Osteocyte (in vitro differentiated cells): ENCODE data around the gene SFTPD. TPM values are rescaled to one million over a fixed set of nuclear protein-coding genes. Genes with fewer than 3 reads are reported as not detected.
"Not testable (repeated sequence)": the region's sequence is repeated elsewhere in the genome, so short reads cannot be mapped to it uniquely, and the experiment has no call there.

Source experiments
- DNase-seq: peaks from one replicate; pipeline ENCODE4 v3.0.0; 2021; ENCODE audit warnings: mixed read lengths; ENCODE audit not compliant: unreplicated experiment; ENCODE audit errors: extremely low spot score
- H3K27ac Mint-ChIP-seq: one replicate; pipeline ENCODE4 v1.8.0; 2021; ENCODE audit warnings: mild to moderate bottlenecking, mixed read lengths; ENCODE audit not compliant: unreplicated experiment
- H3K27me3 Mint-ChIP-seq: one replicate; pipeline ENCODE4 v1.8.0; 2021; ENCODE audit warnings: mixed read lengths; ENCODE audit not compliant: unreplicated experiment
- H3K36me3 Mint-ChIP-seq: one replicate; pipeline ENCODE4 v1.8.0; 2021; ENCODE audit warnings: mixed read lengths; ENCODE audit not compliant: unreplicated experiment
- H3K4me1 Mint-ChIP-seq: one replicate; pipeline ENCODE4 v1.8.0; 2021; ENCODE audit warnings: mixed read lengths; ENCODE audit not compliant: unreplicated experiment
- H3K4me3 Mint-ChIP-seq: one replicate; pipeline ENCODE4 v1.8.0; 2021; ENCODE audit warnings: mild to moderate bottlenecking, moderate library complexity, mixed read lengths; ENCODE audit not compliant: unreplicated experiment
- H3K9me3 Mint-ChIP-seq: one replicate; pipeline ENCODE4 v1.8.0; 2021; ENCODE audit warnings: mixed read lengths; ENCODE audit not compliant: unreplicated experiment
- CTCF ChIP-seq: fragments of 200-600 bp; sonication (generic); IDR thresholded peaks from 2 replicates; pipeline ENCODE4 v1.5.0; 2021; ENCODE audit warnings: antibody characterized with exemption, mild to moderate bottlenecking, moderate library complexity
- total RNA-seq: library from RNA; stranded (reverse); gene quantifications from 2 replicates; pipeline ENCODE4 v1.2.1, GENCODE V29; 2021

The SFTPD gene
- total RNA-seq, 1 donor from 2014 or later, result 0.35 TPM

- Mint-ChIP-seq H3K36me3 (peaks cover 2% of the 10 kb centered on the region), H3K27ac (no peak overlapping the region)
- no peak for TF ChIP-seq CTCF
Measured at GRCh38 chr10:79910836-79911235, 38.1 kb downstream of the SFTPD start.

GRCh38 chr10:79910344-79910743 is 38.6 kb downstream of the SFTPD start:
- Mint-ChIP-seq H3K27ac (no peak overlapping the region), H3K4me1 (no peaks in the 10 kb centered on the region), H3K9me3 (no peaks in the 10 kb centered on the region), H3K4me3 (no peak overlapping the region), H3K27me3 (peaks cover 14% of the 10 kb centered on the region), H3K36me3 (peaks cover 2% of the 10 kb centered on the region)
- DNase-seq, result no peak
- TF ChIP-seq CTCF, result no peak

More at GRCh38 chr10:79910836-79911235, 38.1 kb downstream of the SFTPD start:
- Mint-ChIP-seq H3K4me1 (no peaks in the 10 kb centered on the region), H3K4me3 (no peak overlapping the region), H3K9me3 (no peaks in the 10 kb centered on the region), H3K27me3 (peaks cover 14% of the 10 kb centered on the region)
- no peak for DNase-seq

- TF ChIP-seq CTCF, result no peak
- Mint-ChIP-seq H3K27ac (peak overlapping the region; percentile 90), H3K36me3 (peaks cover 2% of the 10 kb centered on the region), H3K4me3 (peak overlapping the region; percentile 97), H3K9me3 (no peaks in the 10 kb centered on the region), H3K27me3 (peaks cover 25% of the 10 kb centered on the region), H3K4me1 (peaks cover 13% of the 10 kb centered on the region)
- DNase-seq, result no peak
Measured at GRCh38 chr10:79905322-79906314, 43.3 kb downstream of the SFTPD start.

GRCh38 chr10:79904671-79905321 is 44.1 kb downstream of the SFTPD start:
- peak; percentile 89 for DNase-seq
- Mint-ChIP-seq H3K4me1 (peaks cover 13% of the 10 kb centered on the region), H3K36me3 (peaks cover 2% of the 10 kb centered on the region), H3K9me3 (no peaks in the 10 kb centered on the region), H3K27me3 (peaks cover 30% of the 10 kb centered on the region), H3K27ac (peak overlapping the region; percentile 90), H3K4me3 (peak overlapping the region; percentile 97)
- TF ChIP-seq CTCF, result no peak

GRCh38 chr10:79901571-79901970 is 47.3 kb downstream of the SFTPD start:
- Mint-ChIP-seq H3K4me1 (peaks cover 13% of the 10 kb centered on the region), H3K27me3 (peaks cover 55% of the 10 kb centered on the region)
- not testable (repeated sequence) for H3K27ac Mint-ChIP-seq, H3K9me3 Mint-ChIP-seq, DNase-seq, H3K36me3 Mint-ChIP-seq, H3K4me3 Mint-ChIP-seq
